ENCODE data around the gene SYNJ2.

Gene SYNJ2

DNA sequence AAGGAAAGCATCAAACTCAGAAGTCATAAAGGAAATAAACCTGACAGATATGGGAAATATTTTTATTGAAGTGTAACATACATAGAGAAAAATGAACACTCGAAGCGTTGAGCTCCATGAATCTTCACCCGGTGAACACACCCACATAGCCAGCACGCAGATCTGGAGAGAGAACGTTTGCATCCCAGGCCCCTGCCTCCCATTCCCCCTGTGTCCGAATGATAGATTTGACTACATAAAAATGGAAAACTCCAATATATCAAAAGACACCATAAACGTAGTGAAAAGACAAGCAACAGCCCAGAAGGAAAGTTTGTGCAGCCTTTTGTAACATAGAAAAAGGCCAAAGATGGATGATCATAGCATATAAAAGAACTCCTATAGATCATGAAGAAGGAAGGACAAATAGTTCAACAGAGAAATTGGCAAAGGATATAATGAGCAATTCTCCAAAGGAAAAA, 17.1 kb downstream of the SYNJ2 start:
- DNase-seq (ENCODE audit: low read depth) = no peak

DNA sequence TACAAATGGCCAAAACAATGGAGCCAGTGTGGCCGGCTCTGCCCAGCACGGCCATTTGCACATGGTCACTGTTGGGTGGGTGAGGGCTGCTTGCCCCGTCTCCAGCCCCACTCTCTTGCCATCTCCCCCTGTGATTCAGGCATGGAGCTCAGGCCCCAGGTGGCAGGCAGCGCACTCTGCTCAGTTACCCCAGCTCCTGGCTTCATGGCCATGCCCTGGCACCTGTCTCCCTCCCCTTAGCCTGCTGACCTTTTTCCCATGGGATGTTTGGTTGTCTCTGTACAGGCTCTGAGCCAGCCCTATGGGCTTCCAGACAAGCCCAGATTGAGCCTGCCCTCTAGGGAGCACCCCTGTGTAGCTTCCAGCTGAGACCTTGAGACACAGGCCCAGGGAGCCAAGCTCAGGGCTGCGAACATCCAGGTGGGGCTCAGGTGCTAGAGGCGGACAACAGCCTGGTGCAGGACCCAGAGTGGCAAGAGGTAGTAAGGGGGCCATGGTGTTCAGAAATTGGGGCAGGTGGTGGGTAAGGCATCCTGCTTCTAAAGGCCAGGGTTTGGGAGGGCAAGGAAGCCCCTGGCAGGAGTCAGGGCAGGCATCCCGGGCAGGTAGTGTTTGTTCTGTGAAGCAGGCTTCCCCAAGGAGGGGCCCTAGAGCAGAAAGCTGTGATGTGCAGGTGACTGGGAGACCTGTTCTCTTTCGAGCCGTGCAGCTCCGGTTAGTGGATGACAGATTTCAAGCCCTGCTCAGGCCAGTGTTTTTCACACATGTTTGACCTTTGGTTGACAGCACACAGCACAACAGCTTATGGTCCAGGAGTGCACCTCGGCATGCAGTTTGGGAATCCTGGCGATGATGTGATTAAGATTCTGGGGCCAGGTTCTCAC, 17.7 kb downstream of the SYNJ2 start:
- DNase-seq (ENCODE audit: low read depth) = no peak

DNA sequence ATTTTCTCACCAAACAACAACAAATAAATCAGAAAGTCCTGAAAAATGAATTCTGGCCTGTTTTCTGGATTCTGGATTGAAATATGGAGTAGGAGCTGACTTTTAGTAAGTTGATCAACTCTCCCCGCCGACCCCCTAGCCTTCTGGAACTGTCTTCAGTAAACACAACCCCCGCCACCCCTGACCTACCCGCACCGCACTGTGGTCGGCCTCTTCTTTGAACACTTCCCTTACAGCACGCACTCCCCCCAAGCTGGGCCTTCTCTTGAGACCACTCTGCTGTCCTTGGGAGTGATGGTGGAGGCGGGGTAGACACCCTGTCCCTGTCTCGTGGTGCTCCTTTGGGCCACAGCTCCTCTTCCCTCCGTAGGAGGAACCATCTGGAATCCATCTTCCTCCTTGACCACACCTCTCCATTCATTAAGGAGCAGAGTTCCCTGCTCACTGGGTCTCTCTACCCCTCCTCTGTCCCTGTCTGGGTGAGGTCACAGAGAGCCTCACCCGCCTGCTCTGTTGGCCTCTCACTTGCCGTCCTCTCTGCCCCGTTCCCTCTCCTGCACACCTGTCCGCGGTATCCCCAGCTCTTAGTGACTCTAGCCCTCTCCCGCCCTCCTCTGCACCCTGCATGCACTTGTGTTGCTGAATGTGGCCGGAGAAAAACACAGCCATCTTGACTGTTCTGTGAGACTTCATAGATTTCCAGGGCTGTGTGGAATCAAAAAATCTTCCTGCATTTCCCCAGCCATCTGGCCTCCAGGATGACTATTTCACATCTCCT, 19.1 kb downstream of the SYNJ2 start:
- no peak for DNase-seq (ENCODE audit: low read depth)

DNA sequence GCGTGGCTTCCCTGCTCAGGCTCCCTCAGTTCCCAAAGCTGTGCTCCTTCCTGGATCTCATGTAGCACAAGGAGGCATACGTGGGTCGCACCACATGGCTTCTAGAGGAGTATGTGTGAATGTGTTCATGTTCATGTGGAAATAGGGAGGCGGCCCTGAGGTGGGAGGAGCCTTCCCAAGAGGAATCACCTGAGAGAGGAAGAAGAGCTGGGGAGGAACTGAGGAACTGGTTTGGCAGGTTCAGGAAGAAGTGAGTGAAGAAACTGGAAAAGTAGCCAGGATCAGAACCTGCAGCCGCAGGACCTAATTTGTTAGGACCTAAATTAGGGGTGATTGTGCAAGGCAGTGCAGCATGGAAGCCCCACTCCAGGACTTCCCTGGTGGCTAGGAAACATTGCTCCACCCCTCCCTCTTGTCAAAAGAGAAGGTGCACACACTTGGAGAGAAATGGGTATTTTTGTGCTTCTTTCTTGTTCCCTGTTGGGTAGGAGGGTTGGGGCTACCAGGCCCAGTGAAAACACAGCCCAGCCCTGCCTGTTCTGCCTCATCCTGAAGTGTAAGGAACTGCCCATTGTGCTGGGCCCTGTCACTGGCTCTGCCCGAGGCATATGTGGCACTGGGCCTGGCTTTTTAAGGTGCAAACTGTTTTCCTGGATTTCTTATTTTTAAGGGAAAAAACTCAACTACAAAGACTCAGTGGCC, 20.7 kb downstream of the SYNJ2 start:
- DNase-seq (ENCODE audit: low read depth) = no peak

DNA sequence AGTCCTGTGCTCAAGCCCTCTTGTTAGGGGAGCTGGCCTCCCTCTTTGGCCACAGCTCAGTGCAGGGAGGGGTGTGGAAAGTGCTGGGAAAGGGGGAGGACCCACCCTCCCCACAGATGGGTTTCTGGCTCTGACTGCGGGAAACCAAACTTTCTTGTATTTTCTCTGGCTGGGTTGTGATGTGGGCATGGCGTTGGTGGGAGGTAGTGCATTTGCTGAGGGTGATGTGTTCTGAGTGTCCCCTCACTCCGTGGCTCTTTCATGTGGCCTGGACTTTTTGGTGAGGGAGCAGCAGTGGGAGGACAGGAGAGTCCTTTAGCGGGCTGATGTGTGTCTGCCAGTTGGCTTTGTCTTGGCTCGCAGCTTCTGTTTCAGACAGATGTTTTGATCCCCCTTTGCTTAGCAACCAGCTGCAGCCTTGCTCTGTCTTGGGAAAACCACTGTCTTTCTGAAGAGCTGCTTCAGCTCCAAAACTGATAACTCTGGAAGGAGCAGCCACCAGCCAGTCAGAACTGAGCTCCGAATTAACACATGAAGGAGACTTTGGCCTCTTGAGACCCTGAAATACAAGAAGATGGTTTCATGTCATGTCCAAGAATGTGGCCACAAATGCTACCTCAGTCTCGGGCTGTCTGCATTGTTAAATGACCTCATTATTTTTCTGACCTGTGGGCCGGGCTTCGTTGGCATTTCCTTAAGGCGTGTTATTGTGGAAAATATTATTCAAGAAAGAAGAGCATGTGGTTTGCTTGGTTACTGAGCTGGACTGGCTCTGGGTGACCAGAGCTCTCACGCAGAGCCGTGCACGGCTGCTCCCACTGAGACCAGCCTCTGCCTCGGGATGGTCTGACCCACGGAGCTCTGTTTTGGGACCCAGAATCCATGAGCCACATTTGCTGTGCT, 21.5 kb downstream of the SYNJ2 start:
- DNase-seq (ENCODE audit: low read depth) = no peak

DNA sequence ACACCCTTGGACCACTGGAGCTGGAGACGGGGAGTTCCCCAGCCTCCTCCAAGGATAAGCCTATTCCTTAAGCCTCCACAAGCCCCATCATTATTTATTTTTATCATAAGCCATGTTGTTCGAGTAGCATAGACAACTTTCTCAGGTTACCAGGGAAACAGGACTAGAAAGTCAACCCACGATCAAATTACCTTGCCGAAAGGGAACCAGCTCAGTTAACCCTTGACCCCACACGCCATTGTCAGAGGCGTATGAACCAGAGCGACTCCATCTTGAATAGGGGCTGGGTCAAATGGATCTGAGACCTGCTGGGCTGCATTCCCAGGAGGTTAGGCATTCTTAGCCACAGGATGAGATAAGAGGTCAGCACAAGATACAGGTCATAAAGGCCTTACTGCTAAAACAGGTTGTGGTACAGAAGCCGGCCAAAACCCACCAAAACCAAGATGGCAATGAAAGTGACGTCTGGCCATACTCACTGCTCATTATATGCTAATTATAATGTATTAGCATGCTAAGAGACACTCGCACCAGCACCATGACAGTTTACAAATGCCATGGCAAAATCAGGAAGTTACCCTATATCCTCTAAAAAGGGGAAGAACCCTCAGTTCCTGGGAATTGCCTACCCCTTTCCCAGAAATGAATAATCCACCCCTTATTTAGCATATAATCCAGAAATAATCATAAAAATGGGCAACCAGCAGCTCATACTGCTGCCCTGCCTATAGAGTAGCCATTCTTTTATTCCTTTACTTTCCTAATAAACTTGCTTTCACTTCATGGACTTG, 22.4 kb downstream of the SYNJ2 start:
- no peak for DNase-seq (ENCODE audit: low read depth)

DNA sequence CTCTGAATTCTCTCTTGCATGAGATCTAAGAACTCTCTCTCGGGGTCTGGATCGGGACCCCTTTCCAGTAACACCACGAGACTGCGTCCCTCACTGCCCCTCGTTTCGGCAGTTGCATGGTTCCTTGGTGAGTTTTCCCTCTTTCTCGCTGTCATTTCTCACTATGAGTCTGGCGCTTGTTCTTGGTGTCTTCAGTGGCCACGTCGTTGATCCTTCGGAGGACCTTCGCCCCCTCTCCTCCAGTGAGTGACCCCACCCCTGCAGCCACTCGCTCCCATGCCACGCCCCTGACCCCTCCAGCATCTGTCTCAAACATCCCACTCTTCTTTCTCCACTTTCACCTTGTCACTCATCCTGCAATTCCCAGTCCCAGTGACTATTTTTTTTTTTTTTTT, 23.0 kb downstream of the SYNJ2 start:
- DNase-seq (ENCODE audit: low read depth) = no peak

DNA sequence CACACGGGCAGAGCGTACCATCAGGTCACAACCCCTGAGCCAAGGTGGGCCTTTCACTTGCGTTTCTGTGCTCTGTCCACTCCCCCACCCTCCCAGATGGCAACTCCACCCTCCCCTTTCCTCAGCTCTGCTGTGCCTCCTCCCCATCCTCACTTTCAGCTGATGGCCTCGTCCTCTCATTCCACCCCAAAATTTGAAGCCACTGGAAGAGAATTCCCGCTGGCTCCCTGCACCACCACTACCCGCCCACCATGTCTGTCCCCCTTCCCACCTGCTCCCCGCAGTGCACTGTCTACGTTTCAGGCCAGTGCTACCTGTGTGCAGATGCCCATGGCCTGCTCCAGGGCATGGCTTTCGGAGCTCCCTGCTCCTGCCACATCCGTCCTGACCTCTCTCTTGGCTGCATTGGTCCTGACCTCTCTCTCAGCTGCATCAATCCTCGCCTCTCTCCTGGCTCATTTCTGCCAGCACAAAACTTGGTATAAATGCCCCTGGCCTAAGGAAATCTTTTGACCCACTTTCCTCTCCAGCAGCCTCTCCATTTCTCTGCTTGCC, 24.0 kb downstream of the SYNJ2 start:
- DNase-seq (ENCODE audit: low read depth) = no peak

DNA sequence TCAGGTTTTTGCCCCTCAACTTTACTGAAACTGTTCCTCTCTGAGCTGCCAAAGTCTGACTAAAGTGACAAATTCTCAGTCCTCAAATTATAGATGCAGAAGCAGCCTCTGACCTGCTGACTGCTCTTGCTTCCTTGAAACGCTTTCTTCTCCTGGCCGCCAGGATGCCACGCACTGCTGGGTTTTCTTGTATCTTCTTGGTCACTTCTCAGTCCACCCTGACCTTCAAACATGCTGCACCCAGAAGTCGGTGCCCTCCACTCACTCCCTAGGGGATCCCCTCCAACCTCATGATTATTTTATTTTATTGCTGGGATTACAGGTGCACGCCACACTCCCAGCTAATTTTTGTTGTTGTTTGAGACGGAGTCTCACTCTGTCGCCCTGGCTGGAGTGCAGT, 24.7 kb downstream of the SYNJ2 start:
- no peak for DNase-seq (ENCODE audit: low read depth)

DNA sequence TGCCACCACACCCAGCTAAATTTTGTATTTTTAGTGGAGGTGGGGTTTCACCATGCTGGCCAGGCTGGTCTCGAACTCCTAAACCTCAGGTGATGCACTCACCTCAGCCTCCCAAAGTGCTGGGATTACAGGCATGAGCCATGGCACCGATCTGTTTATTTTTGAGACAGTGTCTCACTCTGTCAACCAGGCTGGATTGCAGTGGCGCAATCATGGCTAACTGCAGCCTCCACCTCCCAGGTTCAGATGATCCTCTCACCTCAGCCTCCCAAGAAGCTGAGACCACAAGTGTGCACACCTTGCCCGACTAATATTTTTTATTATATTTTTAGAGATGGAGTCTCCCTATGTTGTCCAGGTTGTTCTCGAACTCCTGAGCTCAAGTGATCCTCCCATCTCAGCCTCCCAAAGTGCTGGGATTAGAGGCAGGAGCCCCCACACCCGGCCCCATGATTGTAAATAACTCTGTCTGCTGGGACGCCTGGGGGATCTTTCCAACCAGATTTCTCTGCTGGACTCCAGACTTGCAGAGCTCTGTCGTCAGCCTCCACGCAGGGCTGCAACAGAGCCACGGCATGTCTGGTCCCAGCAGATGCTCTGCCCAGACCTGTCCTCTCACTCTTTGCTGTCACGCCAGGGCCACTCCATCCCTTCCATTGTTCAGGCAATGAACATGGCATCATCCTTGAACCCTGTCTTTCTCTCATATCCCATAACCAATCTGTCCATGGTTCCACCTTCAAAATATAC, 25.3 kb downstream of the SYNJ2 start:
- no peak for DNase-seq (ENCODE audit: low read depth)

DNA sequence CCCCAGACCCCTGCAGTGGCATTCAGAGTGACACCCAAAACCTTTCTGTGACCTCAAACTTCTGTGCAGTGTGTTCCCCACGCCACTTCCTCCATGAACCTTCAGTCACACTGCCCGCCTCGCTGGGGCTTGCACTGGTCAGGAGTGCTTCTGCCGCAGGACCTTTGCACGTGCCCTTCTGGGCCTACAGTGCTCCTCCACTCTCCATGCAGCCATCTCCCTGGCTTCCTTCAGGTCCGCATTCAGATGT, 27.1 kb downstream of the SYNJ2 start:
- no peak for DNase-seq (ENCODE audit: low read depth)

DNA sequence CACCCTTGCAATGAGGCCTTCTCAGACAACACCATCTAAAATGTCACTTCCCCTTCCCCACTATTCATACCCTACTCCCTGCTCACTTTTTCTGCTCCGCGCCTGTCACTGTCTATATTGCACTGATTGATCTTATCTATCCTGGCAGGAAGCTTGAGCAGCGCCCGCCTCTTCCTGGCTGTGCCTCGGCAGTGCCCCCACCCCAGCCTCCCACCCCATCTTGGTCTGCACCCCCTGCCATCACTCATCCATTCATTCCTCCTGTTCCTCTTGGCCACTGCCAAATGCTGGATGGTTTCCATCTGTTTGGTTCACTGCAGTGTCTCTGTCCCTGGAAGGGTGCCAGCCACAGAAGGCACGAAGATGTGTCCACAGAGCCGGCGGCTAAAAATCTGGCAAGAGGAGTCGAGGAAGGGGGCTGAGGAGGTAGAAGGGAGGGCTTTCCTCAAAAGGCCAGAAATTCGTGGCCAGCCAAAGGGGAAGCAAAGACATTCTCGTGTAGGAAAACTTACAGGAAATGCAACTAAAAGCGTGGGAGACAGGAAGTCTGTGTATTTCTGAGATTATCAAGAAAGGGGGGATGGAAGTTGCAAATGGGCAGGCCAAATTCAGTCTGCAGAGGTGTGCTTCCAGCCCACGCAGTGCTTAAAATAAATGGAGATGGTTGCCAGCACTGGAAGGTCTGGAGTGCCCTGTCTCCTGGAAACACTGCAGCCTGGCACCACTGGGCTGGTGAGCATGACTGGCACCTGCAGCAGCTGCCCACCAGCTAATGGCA, 27.6 kb downstream of the SYNJ2 start:
- DNase-seq (ENCODE audit: low read depth) = no peak

DNA sequence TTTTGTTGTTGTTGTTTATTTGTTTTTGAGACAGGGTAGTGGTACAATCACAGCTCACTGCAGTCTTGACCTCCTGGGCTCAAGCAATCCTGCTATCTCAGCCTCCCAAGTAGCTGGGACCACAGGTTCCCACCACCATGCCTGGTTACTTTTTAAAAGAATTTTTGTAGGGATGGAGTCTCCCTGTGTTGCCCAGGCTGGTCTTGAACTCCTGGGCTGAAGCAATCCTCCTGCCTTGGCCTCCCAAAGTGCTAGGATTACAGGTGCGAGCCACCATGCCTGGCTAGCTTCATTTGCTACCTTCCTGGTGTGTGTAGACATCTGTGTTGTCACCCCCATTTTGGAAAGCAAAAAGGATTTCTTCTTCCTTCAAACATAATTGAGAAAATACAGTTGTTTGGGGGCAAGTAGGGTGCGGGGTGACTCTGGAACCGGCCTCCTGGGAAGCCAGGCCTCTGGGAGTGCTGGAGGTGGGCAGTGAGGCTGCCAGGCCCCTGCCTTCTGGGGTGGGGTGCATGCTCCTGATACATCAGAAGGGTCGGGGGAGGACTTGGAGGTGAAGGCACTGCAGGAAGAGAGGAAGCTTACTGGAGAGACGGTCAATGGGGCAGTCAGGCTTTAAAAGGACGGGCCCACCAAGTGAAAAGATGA, 28.4 kb downstream of the SYNJ2 start:
- no peak for DNase-seq (ENCODE audit: low read depth)

DNA sequence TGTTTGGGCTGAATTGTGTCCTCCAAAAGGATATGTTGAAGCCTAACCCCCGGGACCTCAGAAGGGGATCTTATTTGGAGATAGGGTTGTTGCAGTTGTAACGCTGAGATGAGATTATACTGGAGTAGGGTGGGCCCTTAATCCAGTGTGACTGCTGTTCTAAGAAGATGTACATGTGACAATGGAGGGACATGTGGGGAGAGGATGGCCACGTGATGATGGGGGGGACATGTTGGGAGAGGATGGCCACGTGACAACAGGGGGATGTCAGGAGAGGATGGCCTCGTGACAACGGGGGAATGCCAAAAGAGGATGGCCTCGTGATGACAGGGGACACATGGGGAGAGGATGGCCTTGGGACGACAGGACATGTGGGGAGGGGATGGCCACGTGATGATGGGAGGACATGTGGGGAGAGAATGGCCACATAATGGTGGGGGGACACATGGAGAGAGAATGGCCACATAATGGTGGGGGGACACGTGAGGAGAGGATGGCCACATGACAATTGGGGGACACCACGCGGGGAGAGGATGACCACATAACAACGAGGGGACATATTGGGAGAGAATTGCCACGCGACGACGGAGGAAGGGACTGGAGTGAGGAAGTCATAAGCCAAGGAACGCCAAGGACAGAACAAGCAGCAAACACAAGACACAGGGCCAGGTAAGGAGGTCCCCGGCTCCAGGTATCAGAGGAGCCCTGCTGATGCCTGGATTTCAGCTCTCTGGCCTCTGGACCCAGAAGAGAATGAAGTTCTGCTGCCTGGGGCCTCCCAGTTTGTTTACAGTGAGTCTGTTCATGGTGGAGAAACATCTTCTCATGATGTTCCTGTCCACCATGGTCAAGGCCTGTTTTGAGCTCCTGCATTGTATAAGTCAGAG, 29.2 kb downstream of the SYNJ2 start:
- DNase-seq (ENCODE audit: low read depth) = no peak

DNA sequence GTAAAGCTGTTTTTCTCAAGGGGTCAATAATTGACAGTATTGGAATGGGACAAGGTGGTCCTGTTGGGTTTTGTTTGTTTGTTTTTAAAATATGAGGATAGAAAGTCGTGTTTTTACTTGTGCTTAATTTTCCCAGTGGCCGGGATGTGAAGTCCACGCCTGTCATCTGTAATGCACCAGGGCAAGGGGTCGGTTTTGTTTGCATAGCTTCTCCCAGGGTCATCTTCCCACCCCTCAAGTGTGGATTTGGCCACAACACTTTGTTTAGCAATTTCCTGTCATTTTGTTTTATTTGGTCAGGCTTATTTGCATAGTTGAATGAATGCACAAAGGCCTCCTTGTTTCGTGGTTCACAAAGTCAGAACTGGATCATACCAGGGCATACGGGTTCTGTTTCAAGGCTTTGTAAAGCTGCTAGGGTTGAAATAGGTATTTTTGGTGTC, 29.8 kb downstream of the SYNJ2 start:
- DNase-seq (ENCODE audit: low read depth) = no peak

DNA sequence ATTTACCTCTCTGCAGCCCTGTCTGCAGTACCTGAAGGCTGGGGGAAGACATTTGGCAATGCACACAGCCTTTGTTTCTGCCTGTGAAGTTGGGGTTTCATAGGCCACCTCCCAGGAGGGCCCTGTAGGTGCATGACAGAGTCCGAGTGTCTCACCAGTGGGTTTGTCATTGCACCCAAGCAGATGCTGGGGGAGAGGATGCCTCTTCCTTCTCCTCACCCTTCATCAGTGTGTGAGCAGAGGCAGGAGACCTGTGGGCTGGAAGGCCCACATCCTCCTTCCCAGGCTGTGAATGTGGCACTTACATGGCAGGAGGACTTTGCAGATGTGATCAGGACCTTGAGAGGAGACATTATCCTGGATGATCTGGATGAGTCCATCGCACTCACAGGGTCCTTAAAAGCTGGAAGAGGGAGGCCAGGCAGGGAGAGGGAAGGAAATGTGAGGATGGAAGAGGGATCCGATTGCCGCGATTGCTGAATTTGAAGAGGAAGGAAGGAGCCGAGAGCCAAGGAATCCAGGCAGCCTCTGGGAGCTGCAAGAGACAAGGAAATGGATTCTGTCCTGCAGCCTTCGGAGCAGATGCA, 30.4 kb downstream of the SYNJ2 start:
- DNase-seq (ENCODE audit: low read depth) = no peak

DNA sequence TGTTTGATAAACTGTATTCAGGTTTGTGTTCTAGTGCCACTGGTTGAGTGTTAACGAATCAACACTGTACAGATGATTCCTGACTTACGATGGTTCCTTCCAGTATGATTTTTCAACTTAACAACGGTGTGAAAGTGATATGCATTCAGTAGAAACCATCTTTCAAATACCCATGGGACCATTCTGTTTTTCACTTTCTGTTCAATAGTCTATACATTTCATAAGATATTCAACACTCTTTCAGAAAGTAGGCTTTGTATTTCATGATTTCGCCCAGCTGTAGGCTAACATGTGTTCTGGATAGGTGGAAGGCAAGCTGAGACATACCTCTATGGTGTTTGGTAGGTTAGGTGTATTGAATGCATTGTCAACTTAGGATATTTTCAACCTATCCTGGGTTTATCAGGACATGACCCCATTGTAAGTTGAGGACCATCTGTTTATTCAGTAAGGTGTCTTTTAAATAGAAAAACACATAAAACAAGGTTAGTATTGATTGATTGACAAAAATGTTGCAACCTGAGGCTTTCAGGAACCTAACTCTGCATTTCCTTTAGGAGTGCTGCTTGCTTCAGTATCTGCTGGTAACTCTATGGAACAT, 32.3 kb downstream of the SYNJ2 start:
- DNase-seq (ENCODE audit: low read depth) = no peak

All from stimulated activated CD8-positive, alpha-beta memory T cell treated with anti-CD3 and anti-CD28 coated beads, Interleukin-12 subunit alpha, Interleukin-12 subunit beta, amount 100 ng/mL, for 4 hours (primary cell).